B cell (primary cell): ENCODE data around the gene TMUB2. TPM values are rescaled to one million over a fixed set of nuclear protein-coding genes. Genes with fewer than 3 reads are reported as not detected.

Source experiments
- ATAC-seq: fragments of 200-7000 bp; cut with Tn5 transposase; one replicate; pipeline ENCODE4 v1.10.0; 2021; ENCODE audit warnings: low read depth, mild to moderate bottlenecking, moderate number of reproducible peaks, moderate library complexity
- CTCF ChIA-PET: fragments of 350-600 bp; sonication (Branson Sonifier 250); formaldehyde crosslinking; loops from one replicate; lab custom pipeline; 2021; ENCODE audit warnings: antibody characterized with exemption, inconsistent platforms; lab: Charles Lee
- POLR2A ChIA-PET: fragments of 350-600 bp; sonication (Branson Sonifier 250); formaldehyde crosslinking; loops from one replicate; lab custom pipeline; 2021; ENCODE audit warnings: antibody characterized with exemption; lab: Charles Lee
- DNase-seq: peaks from one replicate; pipeline ENCODE4 v3.0.0; 2013
- H2AFZ ChIP-seq: 2 replicates; pipeline ENCODE4 v1.6.1; 2012; ENCODE audit warnings: mild to moderate bottlenecking, low read depth, low read length; ENCODE audit not compliant: insufficient read depth, poor library complexity, severe bottlenecking
- H3K27ac ChIP-seq, 2 donors: 1 replicate in 1 of 2; 2 replicates in 1 of 2; pipeline ENCODE4 v1.5.1; 2012 to 2013; ENCODE audit warnings: low read length in 2 of 2, mild to moderate bottlenecking in 2 of 2, moderate library complexity in 1 of 2
- H3K27me3 ChIP-seq, 4 experiments: fragments of 200-600 bp in 1 of 4; sonication (generic) in 1 of 4; replicated peaks in 1 of 4; 1 replicate in 2 of 4; 2 replicates in 2 of 4; pipeline versions ENCODE4 v1.6.1 to v1.7.0; 2013 to 2016; ENCODE audit warnings: low read length in 3 of 4, mild to moderate bottlenecking in 2 of 4, mixed read lengths in 1 of 4, moderate library complexity in 1 of 4; ENCODE audit not compliant: insufficient read depth in 4 of 4, control insufficient read depth in 3 of 4; ENCODE audit errors: control extremely low read depth in 1 of 4
- H3K36me3 ChIP-seq, 2 experiments: replicated peaks in 1 of 2; 1 replicate in 1 of 2; 2 replicates in 1 of 2; pipeline versions ENCODE4 v1.6.1 to v1.7.1; 2013; ENCODE audit warnings: low read length in 1 of 2; ENCODE audit not compliant: insufficient read depth in 2 of 2, control insufficient read depth in 1 of 2; ENCODE audit errors: control extremely low read depth in 1 of 2, extremely low read depth in 1 of 2
- H3K4me1 ChIP-seq, 2 donors: fragments of 200-600 bp in 1 of 2; sonication (generic) in 1 of 2; 1 replicate in 1 of 2; 2 replicates in 1 of 2; pipeline versions ENCODE4 v1.5.1 to v1.6.1; 2013 to 2017; ENCODE audit warnings: low read length in 2 of 2; ENCODE audit not compliant: control insufficient read depth in 2 of 2, insufficient read depth in 2 of 2
- H3K4me2 ChIP-seq: replicated peaks from 2 replicates; pipeline ENCODE3; 2012; ENCODE audit warnings: mild to moderate bottlenecking, low read depth, low read length; ENCODE audit not compliant: poor library complexity, severe bottlenecking
- H3K4me3 ChIP-seq, 5 experiments: fragments of 200-600 bp in 1 of 5; sonication (generic) in 1 of 5; 1 replicate in 3 of 5; 2 replicates in 2 of 5; pipeline versions ENCODE4 v1.5.1 to v1.7.0; 2011 to 2016; ENCODE audit warnings: low read length in 4 of 5, mild to moderate bottlenecking in 4 of 5, low read depth in 2 of 5, control low read depth in 1 of 5, moderate library complexity in 1 of 5; ENCODE audit not compliant: insufficient read depth in 1 of 5; ENCODE audit errors: control extremely low read depth in 1 of 5, extremely low read depth in 1 of 5
- H3K79me2 ChIP-seq: fragments of 200-600 bp; sonication (generic); one replicate; pipeline ENCODE4 v1.6.0; 2016; ENCODE audit warnings: low read length; ENCODE audit not compliant: control insufficient read depth, insufficient read depth
- H3K9ac ChIP-seq: fragments of 200-600 bp; sonication (generic); 2 replicates; pipeline ENCODE4 v1.6.1; 2017; ENCODE audit warnings: mild to moderate bottlenecking, low read length, moderate library complexity
- H3K9me3 ChIP-seq, 3 donors: one replicate each; pipeline versions ENCODE4 v1.6.1 to v1.7.1; 2013; ENCODE audit warnings: low read length in 2 of 3; ENCODE audit not compliant: control insufficient read depth in 2 of 3, insufficient read depth in 1 of 3; ENCODE audit errors: control extremely low read depth in 1 of 3
- H4K20me1 ChIP-seq: 2 replicates; pipeline ENCODE4 v1.6.0; 2012; ENCODE audit warnings: mild to moderate bottlenecking, low read length; ENCODE audit not compliant: insufficient read depth, control insufficient read depth, poor library complexity, severe bottlenecking
- H3K27ac Mint-ChIP-seq: one replicate; pipeline ENCODE4 v1.8.0; 2021; ENCODE audit warnings: mixed read lengths
- H3K27me3 Mint-ChIP-seq: one replicate; pipeline ENCODE4 v1.8.0; 2021; ENCODE audit warnings: mixed read lengths
- H3K4me1 Mint-ChIP-seq: one replicate; pipeline ENCODE4 v1.8.0; 2021; ENCODE audit warnings: mixed read lengths
- H3K4me3 Mint-ChIP-seq: one replicate; pipeline ENCODE4 v1.8.0; 2021; ENCODE audit warnings: mixed read lengths
- H3K9me3 Mint-ChIP-seq: one replicate; pipeline ENCODE4 v1.8.0; 2022; ENCODE audit warnings: mixed read lengths; ENCODE audit not compliant: insufficient read depth
- CTCF ChIP-seq: fragments of 200-600 bp; IDR thresholded peaks from one replicate; pipeline ENCODE4 v1.8.0; 2022; ENCODE audit warnings: antibody characterized with exemption, mild to moderate bottlenecking
- EZH2 ChIP-seq: IDR thresholded peaks from 2 replicates; pipeline ENCODE4 v1.6.1; 2012; ENCODE audit warnings: borderline replicate concordance, low read depth, mild to moderate bottlenecking, moderate library complexity, low read length; ENCODE audit not compliant: insufficient read depth, poor library complexity, severe bottlenecking
- WGBS: methylation state at CpG from one replicate; pipeline ENCODE4 v1.1.5; 2013; ENCODE audit warnings: missing lambda C conversion rate; ENCODE audit not compliant: insufficient coverage; 5-methylcytosine and 5-hydroxymethylcytosine counted together
- intact Hi-C: fragments of 100-400 bp; cut with micrococcal nuclease; formaldehyde crosslinking; loops from one replicate; pipeline ENCODE4 v1.10.0; 2022
- polyA plus RNA-seq: library from polyadenylated mRNA; depleted of rRNA; stranded (reverse); fragments of >200 nt; gene quantifications from 2 replicates; pipeline ENCODE4 v1.2.3, GENCODE V29; 2012
- total RNA-seq, 2 donors: library from RNA; stranded (reverse); fragments of 120-200 nt in 1 of 2; gene quantifications; 1 replicate in 1 of 2; 2 replicates in 1 of 2; pipeline versions ENCODE4 v1.2.3 to v1.2.4, GENCODE V29; 2013 to 2022

TMUB2 gene
- total and polyA plus RNA-seq, 2 donors (not counting 1 experiment from before 2014, with no cell fraction given): 52.3 to 114 TPM

DNA sequence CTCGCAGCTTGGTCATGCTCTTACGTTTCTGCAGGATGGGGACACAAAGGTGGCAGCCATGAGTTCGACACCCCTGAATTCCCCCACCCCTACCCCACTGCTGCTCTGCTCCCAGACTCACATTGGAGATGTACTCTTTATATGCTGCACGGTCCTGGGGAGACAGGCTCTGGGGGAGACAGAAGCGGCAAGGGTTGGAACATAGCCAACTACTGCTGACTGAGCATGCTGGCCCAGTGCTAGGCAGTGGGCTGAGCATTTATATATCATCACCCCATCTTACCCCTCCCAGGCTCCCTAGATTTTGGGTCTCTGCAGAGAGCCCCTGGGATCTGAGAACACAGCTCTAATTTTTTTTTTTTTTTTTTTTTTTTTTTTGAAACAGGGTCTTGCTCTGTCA is 21.0 kb downstream of the TMUB2 start:
- H3K36me3 ChIP-seq: peaks cover 0 to 55% of the 10 kb centered on the region in 2 experiments
- no peak overlapping the region for H3K4me3 Mint-ChIP-seq
- 89% methylated on average over 5 of the region's 5 CpGs for WGBS
- no peaks in the 10 kb centered on the region for H3K9me3 ChIP-seq
- peaks cover 23 to 37% of the 10 kb centered on the region in 2 donors for H3K4me1 ChIP-seq
- H3K4me2 ChIP-seq: no peak overlapping the region
- peaks cover 36% of the 10 kb centered on the region for H3K79me2 ChIP-seq
- CTCF ChIA-PET: interaction anchor here (0.6 to 6.2 kb wide), 5 partner anchors 8 to 145 kb away, joined by 3 to 98 read pairs (median 15); partner anchors contain the start of gene ATXN7L3
- H4K20me1 ChIP-seq: peaks cover 44% of the 10 kb centered on the region
- DNase-seq: no peak
- POLR2A ChIA-PET: interaction anchor here (0.6 to 1.8 kb wide), 4 partner anchors 9 to 845 kb away, joined by 4 to 13 read pairs (median 8); no protein-coding TSS in a partner anchor
- H3K27me3 Mint-ChIP-seq: no peaks in the 10 kb centered on the region
- no peaks in the 10 kb centered on the region for H3K27me3 ChIP-seq
- no peak for ATAC-seq
- no peak overlapping the region for H3K9ac ChIP-seq
- TF ChIP-seq CTCF (no peak), EZH2 (no peak)
- no peak overlapping the region for H3K27ac Mint-ChIP-seq
- H3K4me3 ChIP-seq: no peak overlapping the region
- H2AFZ ChIP-seq: no peak overlapping the region
- H3K4me1 Mint-ChIP-seq: peaks cover 33% of the 10 kb centered on the region
- intact Hi-C loops: no loop called here
- H3K27ac ChIP-seq: no peak overlapping the region
- no peaks in the 10 kb centered on the region for H3K9me3 Mint-ChIP-seq

DNA sequence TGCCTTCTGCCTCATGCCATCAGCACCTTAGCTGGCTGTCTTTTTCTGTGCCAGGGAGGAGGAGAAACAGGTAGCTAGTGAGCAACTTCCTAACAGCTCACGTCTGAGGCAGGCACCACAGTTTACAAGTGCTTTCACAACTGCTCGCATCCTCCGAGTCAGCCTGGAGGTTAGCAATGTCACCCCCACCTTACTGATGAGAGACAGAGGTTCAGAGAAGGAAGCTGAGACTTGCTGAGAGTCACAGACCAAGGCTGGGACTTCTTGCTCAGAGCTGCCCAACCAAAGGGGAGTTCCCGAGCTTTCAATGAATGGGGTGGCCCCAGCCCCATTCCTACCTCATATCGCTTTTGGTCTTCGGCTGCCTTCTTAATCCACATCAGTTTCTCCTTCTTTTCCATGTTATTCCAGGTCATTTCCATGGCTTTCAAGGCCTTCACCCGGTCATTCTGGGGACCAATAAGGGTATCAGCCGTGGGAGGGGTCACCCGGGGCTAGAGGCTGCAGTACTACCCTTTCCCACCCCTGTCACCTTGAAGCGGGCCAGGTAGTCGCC is 23.1 kb downstream of the TMUB2 start:
- H3K4me2 ChIP-seq: peak overlapping the region; percentile 68
- TF ChIP-seq EZH2 (no peak), CTCF (no peak)
- H3K9me3 ChIP-seq: no peaks in the 10 kb centered on the region
- H3K36me3 ChIP-seq: peaks cover 2 to 72% of the 10 kb centered on the region in 2 experiments
- DNase-seq (no peak), ATAC-seq (no peak)
- H3K4me3 ChIP-seq: no peak overlapping the region
- no peaks in the 10 kb centered on the region for H3K27me3 ChIP-seq
- 69% methylated on average over 8 of the region's 11 CpGs for WGBS
- peaks cover 22 to 42% of the 10 kb centered on the region in 2 donors for H3K4me1 ChIP-seq
- ChIA-PET POLR2A (interaction anchor here (0.6 to 3.4 kb wide), 14 partner anchors 8 to 460 kb away, joined by 4 to 35 read pairs (median 6); partner anchors contain the start of genes ATXN7L3, GRN, TMUB2 and UBTF), CTCF (interaction anchor here (0.5 to 6.2 kb wide), 34 partner anchors 10 to 266 kb away, joined by 3 to 98 read pairs (median 6); partner anchors contain the start of genes ATXN7L3, FAM171A2, GRN and HDAC5)
- intact Hi-C loops: loop anchor here (1.0 to 2.0 kb wide), 6 partner anchors 8 to 140 kb away; partner anchors contain the start of genes GRN and SLC25A39
- Mint-ChIP-seq H3K9me3 (no peaks in the 10 kb centered on the region), H3K27me3 (no peaks in the 10 kb centered on the region), H3K4me1 (peaks cover 39% of the 10 kb centered on the region), H3K27ac (peak overlapping the region; percentile 74), H3K4me3 (peak overlapping the region; percentile 34)
- peaks cover 57% of the 10 kb centered on the region for H3K79me2 ChIP-seq
- H2AFZ ChIP-seq: peak overlapping the region; percentile 43
- H3K27ac ChIP-seq: peak overlapping the region; percentile 41 to 71
- peaks cover 44% of the 10 kb centered on the region for H4K20me1 ChIP-seq
- no peak overlapping the region for H3K9ac ChIP-seq
